NB4 (cell line): ENCODE measurements around the gene CCDC7.

Source experiments
- TF ChIP-seq, protein P1 (sequence below): IDR thresholded peaks from one replicate; pipeline ENCODE4 v1.5.1; 2012; ENCODE audit warnings: low read depth, low read length
- TF ChIP-seq, protein P2 (sequence below): IDR thresholded peaks from 2 replicates; pipeline ENCODE4 v1.6.1; 2011; ENCODE audit warnings: low read depth, low read length

DNA sequence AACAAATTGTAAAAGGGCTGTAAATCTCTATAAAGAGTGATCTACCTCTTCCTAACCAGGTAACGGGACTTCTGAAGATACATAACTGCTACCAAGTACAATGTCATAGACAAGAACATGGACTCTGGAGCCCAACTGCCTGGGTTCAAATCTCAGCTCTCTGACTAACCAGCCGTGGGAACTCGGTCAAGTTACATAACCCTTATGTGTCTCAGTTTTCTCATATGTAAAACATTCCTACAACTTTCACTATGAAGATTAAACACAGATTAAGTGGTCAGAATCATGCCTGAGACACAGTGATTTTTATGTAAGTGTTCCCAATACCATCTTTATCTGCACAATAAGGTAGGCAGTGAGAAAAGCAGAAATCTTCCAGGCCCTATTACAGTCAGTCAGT is 459.5 kb downstream of the CCDC7 start:
- TF ChIP-seq, protein P1, sequence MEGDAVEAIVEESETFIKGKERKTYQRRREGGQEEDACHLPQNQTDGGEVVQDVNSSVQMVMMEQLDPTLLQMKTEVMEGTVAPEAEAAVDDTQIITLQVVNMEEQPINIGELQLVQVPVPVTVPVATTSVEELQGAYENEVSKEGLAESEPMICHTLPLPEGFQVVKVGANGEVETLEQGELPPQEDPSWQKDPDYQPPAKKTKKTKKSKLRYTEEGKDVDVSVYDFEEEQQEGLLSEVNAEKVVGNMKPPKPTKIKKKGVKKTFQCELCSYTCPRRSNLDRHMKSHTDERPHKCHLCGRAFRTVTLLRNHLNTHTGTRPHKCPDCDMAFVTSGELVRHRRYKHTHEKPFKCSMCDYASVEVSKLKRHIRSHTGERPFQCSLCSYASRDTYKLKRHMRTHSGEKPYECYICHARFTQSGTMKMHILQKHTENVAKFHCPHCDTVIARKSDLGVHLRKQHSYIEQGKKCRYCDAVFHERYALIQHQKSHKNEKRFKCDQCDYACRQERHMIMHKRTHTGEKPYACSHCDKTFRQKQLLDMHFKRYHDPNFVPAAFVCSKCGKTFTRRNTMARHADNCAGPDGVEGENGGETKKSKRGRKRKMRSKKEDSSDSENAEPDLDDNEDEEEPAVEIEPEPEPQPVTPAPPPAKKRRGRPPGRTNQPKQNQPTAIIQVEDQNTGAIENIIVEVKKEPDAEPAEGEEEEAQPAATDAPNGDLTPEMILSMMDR: no peak
- TF ChIP-seq, protein P2, sequence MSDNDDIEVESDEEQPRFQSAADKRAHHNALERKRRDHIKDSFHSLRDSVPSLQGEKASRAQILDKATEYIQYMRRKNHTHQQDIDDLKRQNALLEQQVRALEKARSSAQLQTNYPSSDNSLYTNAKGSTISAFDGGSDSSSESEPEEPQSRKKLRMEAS: no peak
